Endothelial cell of umbilical vein (primary cell): ENCODE results near the gene CAMTA1. TPM values are rescaled to one million over a fixed set of nuclear protein-coding genes. Genes with fewer than 3 reads are reported as not detected.

Experiments used
- BruUV-seq: library from RNA; stranded (reverse); fragments of 400-500 nt; replicated peaks from 2 replicates; lab custom pipeline; 2021; lab: Mats Ljungman, UMichigan
- CTCF ChIA-PET: fragments of 300-600, 350-600 bp; sonication (Branson Sonifier 250); formaldehyde crosslinking; loops from one replicate; lab custom pipeline; 2021; ENCODE audit warnings: antibody characterized with exemption, inconsistent platforms; lab: Charles Lee
- POLR2A ChIA-PET: fragments of 300-600, 350-600 bp; sonication (Branson Sonifier 250); formaldehyde crosslinking; loops from one replicate; lab custom pipeline; 2021; ENCODE audit warnings: antibody characterized with exemption, inconsistent platforms; lab: Charles Lee
- DNase-seq: peaks from one replicate; pipeline ENCODE4 v3.0.0-alpha.2; 2011; ENCODE audit warnings: low read depth, low spot score
- FAIRE-seq: peaks from 2 replicates; lab custom pipeline; 2011; peaks lifted over from hg19 to GRCh38; lab: Jason Lieb, UNC
- H2AFZ ChIP-seq: 2 replicates; pipeline ENCODE4 v1.6.0; 2012; ENCODE audit warnings: low read depth, low read length, control low read depth, inconsistent platforms
- H3K27ac ChIP-seq: 2 replicates; pipeline ENCODE4 v1.5.1; 2011; ENCODE audit warnings: low read depth, mild to moderate bottlenecking, control low read depth, low read length, moderate library complexity; ENCODE audit not compliant: insufficient read depth
- H3K27me3 ChIP-seq, 2 experiments: 2 replicates each; pipeline versions ENCODE4 v1.6.0 to v1.6.1; 2011; ENCODE audit warnings: low read length in 2 of 2, mixed read lengths in 1 of 2; ENCODE audit not compliant: control insufficient read depth in 2 of 2, insufficient read depth in 2 of 2
- H3K36me3 ChIP-seq, 2 experiments: 2 replicates in 1 of 2; 3 replicates in 1 of 2; pipeline ENCODE4 v1.5.1; 2011; ENCODE audit warnings: low read length in 2 of 2, mild to moderate bottlenecking in 1 of 2, moderate library complexity in 1 of 2; ENCODE audit not compliant: control insufficient read depth in 2 of 2, insufficient read depth in 2 of 2; ENCODE audit errors: extremely low read depth in 1 of 2
- H3K4me1 ChIP-seq: 3 replicates; pipeline ENCODE4 v1.5.1; 2011; ENCODE audit warnings: mild to moderate bottlenecking, low read length; ENCODE audit not compliant: control insufficient read depth, insufficient read depth; ENCODE audit errors: extremely low read depth
- H3K4me2 ChIP-seq: 2 replicates; pipeline ENCODE4 v1.6.1; 2011; ENCODE audit warnings: low read length, control low read depth, mixed read lengths; ENCODE audit not compliant: insufficient read depth
- H3K4me3 ChIP-seq, 3 experiments: fragments of 200-600 bp in 1 of 3; sonication (generic), shearing (Covaris generic) in 1 of 3; replicated peaks in 1 of 3; 2 replicates each; pipeline ENCODE4 v1.5.1; 2011 to 2016; ENCODE audit warnings: control low read depth in 3 of 3, low read length in 3 of 3, mild to moderate bottlenecking in 2 of 3, inconsistent platforms in 1 of 3, low read depth in 1 of 3, moderate library complexity in 1 of 3; ENCODE audit not compliant: insufficient read depth in 1 of 3
- H3K79me2 ChIP-seq: 2 replicates; pipeline ENCODE4 v1.6.0; 2012; ENCODE audit warnings: low read length, inconsistent platforms; ENCODE audit not compliant: control insufficient read depth, insufficient read depth
- H3K9ac ChIP-seq: replicated peaks from 2 replicates; pipeline ENCODE3; 2011; ENCODE audit warnings: low read length, control low read depth; ENCODE audit not compliant: insufficient read depth; ENCODE audit errors: extremely low read depth
- H3K9me1 ChIP-seq: replicated peaks from 3 replicates; pipeline ENCODE4 v1.6.0; 2011; ENCODE audit warnings: mild to moderate bottlenecking, low read length; ENCODE audit not compliant: control insufficient read depth, insufficient read depth; ENCODE audit errors: extremely low read depth
- H3K9me3 ChIP-seq: replicated peaks from 2 replicates; pipeline ENCODE4 v1.5.1; 2012; ENCODE audit warnings: low read length, inconsistent platforms; ENCODE audit not compliant: control insufficient read depth, insufficient read depth
- H4K20me1 ChIP-seq: replicated peaks from 2 replicates; pipeline ENCODE3; 2011; ENCODE audit warnings: mild to moderate bottlenecking, low read length; ENCODE audit not compliant: control insufficient read depth, insufficient read depth; ENCODE audit errors: extremely low read depth
- CTCF ChIP-seq, 2 donors: IDR thresholded peaks; 1 replicate in 1 of 2; 2 replicates in 1 of 2; pipeline ENCODE4 v1.5.1; 2011; ENCODE audit warnings: low read length in 2 of 2, mild to moderate bottlenecking in 2 of 2, moderate library complexity in 2 of 2, control low read depth in 1 of 2, inconsistent platforms in 1 of 2, low read depth in 1 of 2; ENCODE audit not compliant: insufficient read depth in 1 of 2; ENCODE audit errors: extremely low read depth in 1 of 2
- EZH2 ChIP-seq: IDR thresholded peaks from 2 replicates; pipeline ENCODE4 v1.6.1; 2012; ENCODE audit warnings: borderline replicate concordance, low read depth, mild to moderate bottlenecking, moderate library complexity, low read length, inconsistent platforms; ENCODE audit not compliant: severe bottlenecking
- FOS ChIP-seq: IDR thresholded peaks from 2 replicates; pipeline ENCODE4 v1.6.1; 2011; ENCODE audit warnings: mild to moderate bottlenecking, low read length, moderate library complexity, borderline replicate concordance; ENCODE audit not compliant: insufficient read depth
- JUN ChIP-seq: IDR thresholded peaks from 2 replicates; pipeline ENCODE4 v1.6.1; 2011; ENCODE audit warnings: borderline replicate concordance, low read depth; ENCODE audit not compliant: insufficient read length, insufficient read depth
- MAX ChIP-seq: IDR thresholded peaks from 2 replicates; pipeline ENCODE4 v1.6.1; 2011; ENCODE audit not compliant: insufficient read depth, insufficient read length
- MYC ChIP-seq: IDR thresholded peaks from one replicate; pipeline ENCODE4 v1.6.1; 2011; ENCODE audit warnings: mild to moderate bottlenecking, low read depth, low read length
- POLR2A ChIP-seq: IDR thresholded peaks from 2 replicates; pipeline ENCODE4 v1.6.1; 2012; ENCODE audit warnings: low read depth, mild to moderate bottlenecking, control low read depth, low read length
- dilution Hi-C: fragments of 300-500 bp; cut with MboI; formaldehyde crosslinking; loops from one replicate; pipeline ENCODE4 v1.15.0; 2019; ENCODE audit warnings: low sequenced_read_pairs; ENCODE audit not compliant: extremely low pct_ligation_motif_present
- intact Hi-C: fragments of 100-400 bp; cut with micrococcal nuclease; formaldehyde crosslinking; loops from one replicate; pipeline ENCODE4 v1.10.0; 2022
- polyA plus RNA-seq, 4 experiments: library from polyadenylated mRNA; depleted of rRNA in 3 of 4; stranded (reverse) in 3 of 4; unstranded in 1 of 4; fragments of >200 nt; gene quantifications; 2 replicates each; pipeline versions ENCODE4 v1.2.1 to v1.2.3, GENCODE V29; 2011 to 2012; ENCODE audit warnings: missing spikeins in 1 of 4
- total RNA-seq: library from RNA; stranded (reverse); gene quantifications from 2 replicates; pipeline ENCODE4 v1.2.3, GENCODE V29; 2021

Gene CAMTA1
- total and polyA plus RNA-seq, 2 donors (not counting 3 experiments of a cell fraction or from before 2014, with no cell fraction given) = 50.8 to 92.7 TPM

DNA sequence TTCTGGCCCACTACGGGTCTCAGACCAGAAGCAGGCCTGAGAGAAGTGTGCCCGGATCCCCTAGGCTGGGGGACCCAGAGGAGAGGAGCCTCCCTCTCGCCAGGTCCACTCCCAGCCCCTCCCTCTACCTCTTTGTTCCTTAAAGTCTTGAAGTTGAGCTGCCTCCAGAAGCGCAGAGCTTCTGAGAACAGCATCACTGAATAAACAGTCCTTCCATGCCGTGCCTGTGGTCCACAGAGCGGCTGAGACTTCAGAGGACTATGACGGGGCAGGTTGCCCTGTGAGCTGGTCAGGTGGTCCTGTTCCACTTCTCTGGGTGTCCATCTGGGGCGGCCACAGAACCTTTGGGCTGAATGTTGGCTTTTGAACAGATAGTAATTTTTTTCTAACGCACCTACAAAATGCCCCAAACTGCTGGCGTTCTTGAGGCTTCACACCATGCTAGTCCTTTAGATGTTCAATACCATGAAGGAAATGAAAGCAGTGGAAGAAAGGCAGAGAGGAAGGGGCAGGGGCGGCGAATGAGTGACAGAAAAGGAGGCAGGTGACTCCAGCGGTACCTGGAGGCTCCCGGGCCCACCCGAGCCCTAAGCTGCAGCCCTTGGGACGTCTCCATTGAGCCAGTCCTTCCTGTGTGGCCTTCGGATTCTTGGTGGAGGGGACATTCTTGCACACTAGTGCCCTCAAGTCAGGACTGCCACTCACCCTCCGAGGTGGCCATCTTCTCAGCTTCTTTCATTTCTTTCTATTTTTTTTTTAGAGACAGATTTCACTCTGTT is 746.5 kb downstream of the CAMTA1 start:
- H3K9me3 ChIP-seq = no peaks in the 10 kb centered on the region
- H3K36me3 ChIP-seq = no peaks in the 10 kb centered on the region
- intact Hi-C loops = no loop called here
- H3K79me2 ChIP-seq = no peaks in the 10 kb centered on the region
- H3K9me1 ChIP-seq = no peaks in the 10 kb centered on the region
- CTCF ChIA-PET = no interaction called here
- dilution Hi-C loops = no loop called here
- DNase-seq (no peak), FAIRE-seq (no peak)
- no peak overlapping the region for H3K4me2 ChIP-seq
- POLR2A ChIA-PET = no interaction called here
- H3K27me3 ChIP-seq = no peaks in the 10 kb centered on the region
- BruUV-seq = no TSS peak
- no peak overlapping the region for H3K4me3 ChIP-seq
- H3K9ac ChIP-seq = no peak overlapping the region
- H3K4me1 ChIP-seq = no peaks in the 10 kb centered on the region
- no peaks in the 10 kb centered on the region for H4K20me1 ChIP-seq
- no peak overlapping the region for H3K27ac ChIP-seq
- TF ChIP-seq POLR2A (no peak), EZH2 (no peak)
- H2AFZ ChIP-seq = no peak overlapping the region

DNA sequence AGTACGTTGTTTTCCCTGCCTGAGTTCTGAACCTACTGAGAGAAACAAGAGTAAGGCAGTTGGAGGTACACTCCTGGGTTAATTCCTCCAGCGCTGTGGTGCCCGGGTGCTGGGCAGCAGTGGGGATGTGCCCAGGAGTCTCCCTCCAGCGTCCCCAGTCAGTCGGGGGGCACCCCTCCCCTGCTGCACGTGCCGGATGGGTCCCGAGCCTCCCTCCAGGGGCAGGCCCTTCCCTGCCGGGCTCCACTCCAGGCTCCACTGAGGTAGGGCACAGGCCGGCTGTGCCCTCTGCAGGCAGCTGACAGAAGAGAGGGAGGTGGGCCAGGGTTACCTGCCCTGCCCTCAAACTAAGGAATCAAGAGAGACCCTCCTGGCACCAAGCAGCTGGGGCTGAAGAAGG is 747.8 kb downstream of the CAMTA1 start:
- Histone ChIP-seq H3K4me3 (no peak overlapping the region), H3K36me3 (no peaks in the 10 kb centered on the region), H4K20me1 (no peaks in the 10 kb centered on the region), H3K9ac (no peak overlapping the region), H3K27me3 (no peaks in the 10 kb centered on the region), H3K9me1 (no peaks in the 10 kb centered on the region), H2AFZ (no peak overlapping the region), H3K4me1 (no peaks in the 10 kb centered on the region), H3K79me2 (no peaks in the 10 kb centered on the region), H3K27ac (no peak overlapping the region), H3K9me3 (no peaks in the 10 kb centered on the region), H3K4me2 (no peak overlapping the region)
- DNase-seq (no peak), FAIRE-seq (no peak)
- ChIA-PET CTCF (no interaction called here), POLR2A (no interaction called here)
- TF ChIP-seq FOS = no peak
- no peak for TF ChIP-seq MAX
- TF ChIP-seq EZH2 = no peak
- TF ChIP-seq POLR2A = no peak
- TF ChIP-seq MYC = no peak
- TF ChIP-seq JUN = no peak
- no peak for TF ChIP-seq CTCF (IDR thresholded peaks at IDR 0.05; ENCODE audit: extremely low read depth in 1 of 2, insufficient read depth in 1 of 2, low read depth in 1 of 2, low read length in 2 of 2)
- intact Hi-C loops = no loop called here
- no TSS peak for BruUV-seq
- dilution Hi-C loops = no loop called here
